Measurements from ENCODE around the gene CD86.
"Not testable (repeated sequence)": the region's sequence is repeated elsewhere in the genome, so short reads cannot be mapped to it uniquely, and the experiment has no call there.

CD86 gene

DNA sequence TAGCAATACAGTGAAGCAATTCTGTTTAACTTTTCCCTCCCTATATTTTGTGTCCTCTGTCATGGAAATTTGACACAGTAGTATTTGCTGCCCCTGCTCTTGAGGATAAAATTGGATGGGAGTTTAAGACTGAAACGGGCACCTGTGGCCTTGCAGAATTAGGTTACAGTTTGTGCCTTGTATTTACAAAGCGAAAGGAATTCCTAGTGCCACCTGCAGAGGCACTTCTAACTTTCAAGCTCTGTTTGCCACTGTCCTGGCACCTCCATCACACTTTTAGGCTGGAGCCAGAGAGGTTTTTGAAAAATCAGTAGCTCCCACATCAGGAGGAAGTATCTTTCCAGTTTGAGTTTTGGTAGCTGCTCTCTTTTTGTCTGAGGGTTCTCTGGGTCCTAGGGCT, 39.5 kb downstream of the CD86 start:
- no peak for DNase-seq

DNA sequence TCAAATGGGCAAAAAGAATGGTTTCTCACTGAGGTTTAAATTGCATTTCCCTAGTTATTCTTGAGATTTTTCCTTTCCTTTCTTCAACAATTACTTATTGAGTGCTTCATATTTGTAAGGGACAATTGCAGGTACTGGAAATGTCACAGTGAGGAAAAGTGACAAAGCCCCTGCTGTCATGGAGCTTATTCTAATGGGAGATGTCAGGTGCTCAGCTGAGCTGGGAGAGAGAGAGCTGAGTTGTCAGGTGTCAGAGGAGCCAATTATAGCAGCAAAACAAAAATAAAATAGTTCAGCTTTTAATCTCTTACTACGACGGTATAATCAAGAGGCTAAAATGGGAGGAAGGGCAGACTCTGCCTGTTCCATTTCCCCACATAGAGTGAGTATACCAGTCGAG, 42.0 kb downstream of the CD86 start:
- no peak for DNase-seq

DNA sequence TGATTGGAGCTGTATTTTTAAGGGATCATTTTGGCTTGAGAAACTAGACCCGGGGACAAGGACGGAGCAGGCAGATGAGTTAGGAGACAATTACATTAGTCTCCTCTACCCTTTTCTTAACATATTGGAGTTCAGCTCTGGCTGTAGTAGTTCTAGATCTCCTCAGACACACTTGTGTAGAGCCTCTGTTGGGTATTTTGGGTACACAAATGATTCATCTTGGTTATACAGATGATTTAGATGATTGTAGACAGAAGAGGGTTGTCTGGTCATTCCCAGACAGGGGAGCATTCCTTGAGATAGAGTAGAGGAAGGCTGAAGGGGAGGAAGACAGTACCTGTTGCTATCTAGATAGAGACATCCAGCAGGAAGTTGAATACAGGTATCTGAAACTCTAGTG, 43.4 kb downstream of the CD86 start:
- DNase-seq, result no peak

DNA sequence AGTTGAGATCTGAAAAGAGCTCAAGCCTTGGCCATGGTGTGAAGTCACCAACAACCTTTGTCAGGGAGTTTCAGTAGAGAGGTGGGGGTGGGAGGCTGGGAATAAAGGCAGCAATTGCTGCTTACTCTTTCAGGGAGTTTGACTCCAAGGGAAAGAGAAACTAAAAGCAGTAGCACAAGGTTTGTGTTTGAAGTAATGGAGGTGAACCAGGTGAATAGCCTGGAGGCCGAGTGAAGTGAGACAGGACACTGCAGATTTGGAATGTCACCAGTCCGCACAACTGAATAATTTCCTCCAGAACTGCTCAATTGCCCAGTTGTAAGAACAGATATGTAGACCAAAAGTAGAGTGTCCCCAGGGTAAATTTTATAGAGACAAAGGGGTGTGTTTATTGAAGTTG, 44.1 kb downstream of the CD86 start:
- no peak for DNase-seq

DNA sequence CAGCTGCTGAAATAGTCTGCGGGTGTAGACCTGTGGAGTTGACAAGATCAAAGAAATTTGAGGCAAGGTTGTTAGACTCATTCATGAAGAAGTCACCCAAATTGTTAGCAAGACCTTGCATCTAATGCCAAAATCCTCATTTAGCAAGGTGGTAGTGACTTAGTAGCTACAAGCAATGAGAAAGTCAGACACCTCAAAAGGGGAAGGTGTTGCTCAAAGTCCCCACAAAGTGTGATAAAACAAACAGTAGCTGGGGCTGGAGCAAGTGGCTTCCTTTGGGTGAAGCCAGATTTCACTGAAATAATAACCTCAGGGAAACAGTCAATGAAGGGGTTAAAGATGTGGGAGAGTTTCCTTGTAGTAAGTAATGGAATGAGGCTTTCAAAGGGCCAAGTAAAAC, 44.9 kb downstream of the CD86 start:
- no peak for DNase-seq

DNA sequence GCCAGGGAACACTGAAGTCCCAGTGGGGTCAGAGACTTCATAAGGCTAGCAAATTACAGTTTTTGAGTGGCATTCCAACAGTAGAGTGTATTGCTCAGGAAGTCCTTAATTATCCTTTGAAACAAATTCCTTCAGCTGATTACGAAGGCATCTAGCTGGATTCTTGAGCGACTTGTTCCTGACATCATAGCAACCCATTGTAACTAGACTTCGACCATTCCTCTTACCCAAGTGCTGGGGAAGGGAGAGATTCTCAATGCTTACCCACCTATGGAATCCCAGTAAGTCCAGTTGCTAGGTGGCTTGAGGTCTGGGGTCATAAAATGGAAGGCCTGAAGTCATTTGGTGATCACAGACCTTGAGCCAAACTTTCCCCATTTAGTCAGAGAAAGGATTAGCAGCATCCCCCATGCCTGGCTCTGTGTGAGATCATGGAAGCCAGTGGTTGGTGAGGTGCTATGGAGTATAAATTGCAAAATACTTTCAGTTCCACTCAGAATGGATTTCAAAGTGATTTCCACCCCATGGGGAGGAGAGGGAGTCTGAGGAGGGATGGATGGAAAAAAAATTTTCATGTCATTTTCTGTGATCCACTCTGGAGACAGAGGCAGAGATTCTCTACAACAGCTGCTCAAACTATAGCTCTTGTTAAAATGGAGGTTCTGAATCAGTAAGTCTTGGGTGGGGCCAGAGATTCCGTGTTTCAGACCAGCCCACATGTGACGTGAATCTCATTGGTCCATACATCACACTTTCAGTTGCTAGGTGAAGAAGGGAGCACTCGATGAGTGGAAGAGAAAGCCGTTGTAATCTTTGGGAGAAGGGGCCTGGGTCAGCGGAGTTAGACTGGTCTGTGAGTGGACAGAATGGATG, 45.7 kb downstream of the CD86 start:
- DNase-seq, result peak; percentile 29

DNA sequence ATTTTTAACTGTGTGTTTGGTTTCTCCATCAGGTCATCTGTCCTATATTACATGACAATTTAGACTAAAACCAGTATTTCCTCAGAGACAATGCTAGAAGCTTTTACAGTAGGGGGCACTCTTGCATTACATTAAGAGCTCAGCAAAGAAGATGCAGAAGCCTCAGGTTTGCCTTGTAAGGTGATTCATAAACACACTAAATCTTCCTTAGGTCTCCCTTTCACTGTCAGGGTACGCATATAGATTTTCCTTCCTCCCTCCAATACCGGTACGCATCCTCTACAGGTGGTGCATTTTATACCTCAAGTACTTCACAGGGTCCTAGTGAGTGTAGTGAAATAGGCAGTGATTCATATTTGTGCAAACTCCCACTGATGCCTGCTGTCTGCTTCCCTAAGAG, 46.5 kb downstream of the CD86 start:
- peak; percentile 84 for DNase-seq

DNA sequence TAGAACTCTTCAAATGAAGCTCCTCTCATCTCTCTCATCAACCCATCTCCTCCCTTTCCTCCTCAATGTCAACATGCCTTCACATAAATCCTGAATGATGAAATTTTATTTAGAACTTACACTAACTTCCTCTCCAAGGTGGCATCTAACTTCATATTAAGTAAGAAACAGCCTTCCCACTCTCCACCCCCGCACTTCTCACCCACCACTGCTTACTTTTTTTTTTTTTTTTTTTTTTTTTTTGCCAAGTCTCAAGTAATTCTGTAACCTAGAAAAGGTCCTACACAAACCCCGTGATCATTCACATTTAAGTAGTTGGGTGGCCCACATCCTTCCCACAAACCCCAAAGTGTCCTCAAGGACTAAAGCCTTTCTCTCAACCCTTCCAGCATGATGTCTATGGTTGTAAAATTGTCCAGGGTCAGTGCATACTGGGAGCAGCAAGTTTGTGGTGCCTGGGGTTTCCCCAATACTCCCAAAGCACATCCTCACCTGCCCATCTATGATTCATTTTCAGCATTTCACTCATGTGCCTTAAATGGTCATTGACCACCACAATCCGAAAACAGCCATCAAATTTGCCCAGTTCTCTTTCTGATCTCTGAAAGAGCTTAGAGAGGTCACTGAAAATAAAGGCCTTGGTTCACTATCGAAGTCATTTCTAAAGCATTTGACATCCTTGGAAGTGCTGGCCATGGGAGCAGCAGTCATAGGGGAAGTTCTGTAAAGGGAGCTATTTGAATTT, 47.2 kb downstream of the CD86 start:
- DNase-seq, result no peak

DNA sequence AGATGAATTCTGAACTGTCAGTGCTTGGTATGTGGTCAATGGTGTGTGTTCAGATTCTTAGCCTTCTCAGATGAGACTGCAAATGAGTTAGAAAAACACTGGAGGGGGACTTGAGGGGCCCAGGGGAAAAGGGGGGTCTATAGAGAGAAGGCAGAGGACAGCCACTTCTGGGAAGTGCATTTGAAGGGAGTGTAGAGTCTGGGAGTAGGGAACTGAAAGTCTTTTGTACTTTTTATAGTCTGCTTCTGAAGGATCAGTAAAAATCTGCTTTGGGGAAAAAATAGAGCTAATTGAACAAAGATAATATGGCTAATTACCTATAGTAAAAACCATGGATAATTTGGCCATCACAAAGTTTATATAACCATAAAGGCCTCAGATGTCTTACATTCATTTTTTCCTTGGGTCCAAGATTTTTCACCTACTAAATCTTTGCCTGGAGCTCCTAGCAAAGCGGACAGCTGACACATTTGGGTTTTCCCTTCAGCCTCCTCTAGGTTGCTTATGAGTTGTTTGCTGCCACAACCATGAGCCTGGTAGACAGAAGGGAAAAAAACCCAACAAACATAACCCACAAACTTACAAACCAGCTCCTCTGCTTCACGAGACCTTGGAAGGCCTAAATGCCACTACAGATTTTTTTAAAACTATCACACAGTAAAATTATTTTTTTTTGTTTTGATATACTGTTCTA, 48.8 kb downstream of the CD86 start:
- DNase-seq, result no peak

DNA sequence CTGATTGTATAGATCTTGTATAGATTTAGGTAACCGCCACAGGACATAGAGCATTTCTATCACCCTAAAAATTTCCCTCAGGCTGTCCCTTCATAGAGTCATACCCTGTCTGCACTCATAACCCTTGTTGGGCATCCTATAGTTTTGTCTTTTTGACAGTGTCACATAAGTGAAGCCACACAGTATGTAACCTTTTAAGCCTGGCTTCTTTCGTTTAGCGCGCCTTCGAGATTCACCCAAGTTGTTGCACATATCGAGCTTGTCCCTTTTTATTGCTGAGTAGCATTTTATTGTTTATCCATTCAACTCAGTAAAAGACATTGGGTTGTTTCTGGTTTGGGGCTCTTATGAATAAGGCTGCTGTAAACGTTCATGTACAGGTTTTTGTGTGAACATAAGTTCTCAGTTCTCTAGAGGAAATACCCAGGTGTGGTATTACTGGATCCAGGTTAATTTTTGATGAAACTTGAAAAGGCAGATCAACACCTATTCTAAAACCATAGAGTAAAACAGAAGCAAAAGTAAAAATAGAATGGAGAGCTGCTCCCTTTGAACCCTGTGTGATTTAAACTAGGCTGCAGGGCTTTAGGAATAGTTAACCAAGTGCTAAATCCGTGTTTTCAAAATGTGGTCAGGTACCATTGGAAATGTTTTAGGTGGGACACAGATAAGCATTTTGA, 49.5 kb downstream of the CD86 start:
- no peak for DNase-seq

DNA sequence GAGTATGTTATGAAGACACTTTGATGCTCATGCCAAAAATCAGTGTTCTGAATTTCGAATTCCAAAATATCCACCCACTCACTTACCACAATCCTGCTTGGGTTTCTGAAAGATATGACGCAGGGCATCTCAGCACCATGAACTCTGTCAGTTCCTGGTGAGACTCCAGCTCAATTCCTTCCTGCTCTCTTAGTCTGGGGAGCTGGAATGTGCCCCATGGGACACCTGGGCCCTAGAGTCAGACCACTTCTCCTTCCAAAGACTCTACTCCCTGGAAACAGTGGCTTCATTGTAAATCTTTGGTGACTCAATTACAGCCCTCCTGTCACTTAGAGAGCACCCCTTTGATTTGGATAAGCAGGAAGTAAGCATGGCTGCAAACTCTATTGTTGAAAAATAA, 50.5 kb downstream of the CD86 start:
- DNase-seq, result no peak

DNA sequence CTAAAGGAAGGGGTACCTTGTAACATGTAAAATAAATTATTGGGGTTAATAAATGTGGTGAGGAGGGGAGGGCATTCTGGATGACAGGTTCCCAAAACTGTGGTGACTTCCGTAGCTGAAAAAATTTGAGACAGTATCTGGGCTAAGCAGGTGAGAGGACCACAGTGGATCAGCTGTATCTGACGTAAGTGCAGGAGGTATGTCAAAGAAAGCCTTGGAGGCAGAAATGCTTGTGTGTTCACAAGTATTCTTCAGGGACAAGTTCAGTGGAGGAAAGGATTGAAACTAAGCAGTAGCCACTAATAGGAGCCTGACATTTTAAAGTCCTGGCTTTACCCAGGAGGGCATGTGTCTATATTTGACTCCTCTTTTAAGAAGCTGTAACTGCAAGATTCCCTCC, 52.0 kb downstream of the CD86 start:
- no peak for DNase-seq

DNA sequence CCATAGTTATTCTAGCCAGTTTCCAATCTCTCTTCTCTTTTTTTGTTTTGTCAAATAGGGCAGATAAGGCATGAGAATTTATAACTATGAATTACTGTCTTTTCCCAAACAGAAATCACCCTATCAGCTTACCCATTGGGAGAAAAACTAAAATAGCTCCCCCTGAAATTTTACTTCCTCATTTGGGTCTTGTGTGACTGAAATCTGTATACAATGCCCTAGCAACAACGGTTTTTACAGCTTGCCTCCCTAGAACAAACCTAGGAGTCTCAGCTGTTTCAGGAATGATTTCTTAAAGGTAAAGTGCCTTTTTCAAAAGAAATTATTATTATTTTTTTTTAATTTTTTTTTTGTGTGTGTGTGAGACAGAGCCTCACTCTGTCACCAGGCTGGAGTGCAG, 56.8 kb downstream of the CD86 start:
- no peak for DNase-seq

DNA sequence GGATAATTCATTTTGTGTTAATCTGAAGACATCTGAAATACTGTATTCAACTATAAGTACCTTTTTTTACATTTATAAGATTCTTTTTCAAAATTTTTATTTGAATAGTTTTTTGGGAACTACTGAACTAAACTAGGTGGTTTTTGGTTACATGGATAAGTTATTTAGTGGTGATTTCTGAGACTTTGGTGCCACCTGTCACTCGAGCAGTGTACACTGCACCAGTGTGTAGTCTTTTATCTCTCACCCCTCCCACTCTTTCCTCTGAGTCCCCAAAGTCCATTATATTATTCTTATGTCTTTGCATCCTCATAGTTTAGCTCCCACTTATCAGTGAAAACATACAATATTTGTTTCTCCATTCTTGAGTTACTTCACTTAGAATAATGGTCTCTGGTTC, 57.6 kb downstream of the CD86 start:
- no peak for DNase-seq

DNA sequence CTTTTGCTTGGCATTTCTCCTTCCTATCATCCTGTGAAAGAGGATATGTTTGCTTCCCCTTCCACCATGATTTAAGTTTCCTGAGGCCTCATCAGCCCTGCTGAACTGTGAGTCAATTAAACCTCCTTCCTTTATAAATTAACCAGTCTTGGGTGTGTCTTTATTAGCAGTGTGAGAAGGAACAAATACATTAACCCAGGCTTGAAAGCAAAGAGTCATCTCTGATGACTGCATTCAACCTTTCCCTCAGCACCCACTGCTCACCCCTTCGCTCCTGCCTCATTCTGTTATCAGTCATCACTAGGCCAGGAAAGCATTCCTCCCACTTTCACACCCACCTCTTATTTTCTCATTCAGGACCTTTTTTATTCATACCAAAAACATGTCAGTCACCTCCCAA, 68.7 kb downstream of the CD86 start:
- no peak for DNase-seq

DNA sequence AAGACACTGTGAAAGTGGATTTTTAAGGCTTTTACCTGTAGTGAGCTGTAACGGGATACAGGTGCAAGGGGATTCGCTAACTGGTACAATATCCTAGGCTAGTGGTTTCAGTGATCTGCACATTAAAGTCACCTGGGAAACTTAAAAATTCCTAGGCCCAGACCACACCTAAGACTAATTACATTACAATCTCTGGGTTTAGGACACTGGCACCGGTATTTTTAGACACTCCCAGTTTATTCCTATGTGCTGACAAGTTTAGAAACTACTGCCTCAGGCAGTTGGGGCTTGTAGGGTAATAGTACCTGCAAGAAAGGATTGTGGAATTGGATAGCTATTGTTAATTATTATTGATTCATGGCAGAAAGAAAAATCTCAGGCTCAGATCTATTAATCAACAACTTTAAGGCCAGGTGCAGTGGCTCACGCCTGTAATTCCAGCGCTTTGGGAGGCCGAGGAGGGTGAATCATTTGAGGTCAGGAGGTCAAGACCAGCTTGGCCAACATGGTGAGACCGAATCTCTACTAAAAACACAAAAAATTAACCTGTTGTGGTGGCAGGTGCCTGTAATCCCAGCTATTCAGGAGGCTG, 77.9 kb downstream of the CD86 start:
- no peak for DNase-seq

DNA sequence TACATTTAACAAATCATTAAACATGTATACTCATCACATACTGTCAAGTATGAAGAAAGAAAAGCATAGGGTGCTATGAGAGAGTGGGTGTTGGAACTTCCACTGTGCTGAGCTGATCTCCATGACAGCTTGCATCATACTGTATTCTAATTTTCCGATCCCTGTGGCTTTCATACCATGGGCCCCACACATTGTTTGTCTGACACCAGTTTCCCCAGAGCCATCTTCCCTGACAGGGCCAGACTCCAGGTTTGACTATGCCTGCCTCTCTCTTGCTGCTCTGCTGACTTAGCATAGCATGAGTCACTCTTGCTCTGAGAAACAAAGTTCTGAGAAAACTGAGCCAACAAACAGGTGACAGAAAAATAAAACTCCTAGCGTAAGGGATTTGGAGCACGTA, 91.3 kb downstream of the CD86 start:
- DNase-seq, result no peak

DNA sequence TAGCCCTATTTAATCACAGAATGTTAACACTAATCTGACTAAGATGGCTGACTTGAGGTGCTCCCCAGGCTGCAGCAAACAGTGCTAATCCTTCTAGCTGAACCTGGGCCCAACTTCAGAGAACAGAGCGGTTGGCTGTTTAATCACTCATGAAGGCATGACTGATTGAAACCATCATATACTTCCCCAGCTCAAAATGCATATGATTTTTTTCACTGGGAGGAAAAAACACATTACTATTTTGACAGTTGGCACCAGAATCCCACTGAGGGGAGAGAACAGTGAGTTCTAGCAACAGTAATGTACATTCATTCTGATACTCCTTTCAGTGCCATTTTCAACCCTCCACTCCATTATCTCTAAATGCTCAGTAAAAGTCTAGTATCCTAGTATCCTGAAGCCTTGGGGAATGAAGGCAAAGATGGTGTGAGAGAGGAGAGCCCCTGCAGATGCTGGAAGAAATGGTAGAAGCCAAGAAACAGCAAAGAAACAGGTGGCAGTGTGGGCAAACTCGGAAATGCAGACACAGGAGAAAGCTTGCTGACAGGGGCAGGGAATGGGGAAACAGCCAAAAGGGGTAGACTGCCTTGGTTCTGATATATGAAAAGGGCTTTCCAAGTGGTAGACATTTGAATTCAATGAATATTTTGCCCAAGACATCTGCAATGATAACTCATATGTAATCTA, 93.9 kb downstream of the CD86 start:
- peak; percentile 28 for DNase-seq

DNA sequence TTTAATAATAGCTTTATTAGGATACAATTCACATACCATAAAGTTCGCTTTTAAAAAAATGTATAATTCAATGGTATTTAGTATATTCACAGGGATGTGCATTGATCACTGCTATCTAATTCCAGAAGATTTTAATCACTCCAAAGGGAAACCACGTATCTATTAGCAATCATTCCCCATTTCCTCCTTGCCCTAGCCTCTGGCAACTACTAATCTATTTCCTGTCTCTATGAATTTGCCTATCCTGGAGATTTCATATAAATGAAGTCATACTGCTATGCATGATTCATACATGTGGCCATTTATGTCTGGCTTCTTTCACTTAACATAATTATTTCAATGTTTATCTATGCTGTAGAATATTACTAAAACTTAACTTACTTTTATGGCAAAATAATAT, 96.3 kb downstream of the CD86 start:
- DNase-seq, result no peak

DNA sequence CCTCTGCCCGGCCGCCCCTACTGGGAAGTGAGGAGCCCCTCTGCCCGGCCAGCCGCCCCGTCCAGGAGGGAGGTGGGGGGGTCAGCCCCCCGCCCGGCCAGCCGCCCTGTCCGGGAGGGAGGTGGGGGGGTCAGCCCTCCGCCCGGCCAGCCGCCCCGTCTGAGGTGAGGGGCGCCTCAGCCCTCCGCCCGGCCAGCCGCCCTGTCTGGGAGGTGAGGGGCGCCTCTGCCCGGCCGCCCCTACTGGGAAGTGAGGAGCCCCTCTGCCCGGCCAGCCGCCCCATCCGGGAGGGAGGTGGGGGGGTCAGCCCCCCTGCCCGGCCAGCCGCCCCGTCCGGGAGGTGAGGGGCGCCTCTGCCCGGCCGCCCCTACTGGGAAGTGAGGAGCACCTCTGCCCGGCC, 109.8 kb downstream of the CD86 start:
- not testable (repeated sequence) for DNase-seq

DNA sequence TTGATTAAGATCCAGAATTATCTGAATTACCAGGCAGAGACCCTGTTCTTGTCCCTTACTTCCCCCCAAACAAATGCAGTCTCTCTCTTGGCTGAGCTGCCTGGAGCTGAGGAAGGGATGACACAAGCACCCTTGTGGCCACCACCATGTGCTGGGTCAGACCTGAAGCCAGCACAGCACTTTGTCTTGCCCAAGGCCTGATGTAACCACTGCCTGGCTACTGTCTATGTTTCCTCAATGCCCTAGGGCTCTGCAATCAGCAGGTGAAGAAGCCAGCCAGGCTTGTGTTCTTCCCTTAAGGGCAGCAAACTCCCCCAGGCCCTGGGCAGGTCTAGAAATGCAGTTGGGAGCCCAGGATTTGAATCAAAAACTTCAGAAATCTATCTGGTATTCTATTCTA, 112.5 kb downstream of the CD86 start:
- no peak for DNase-seq

DNA sequence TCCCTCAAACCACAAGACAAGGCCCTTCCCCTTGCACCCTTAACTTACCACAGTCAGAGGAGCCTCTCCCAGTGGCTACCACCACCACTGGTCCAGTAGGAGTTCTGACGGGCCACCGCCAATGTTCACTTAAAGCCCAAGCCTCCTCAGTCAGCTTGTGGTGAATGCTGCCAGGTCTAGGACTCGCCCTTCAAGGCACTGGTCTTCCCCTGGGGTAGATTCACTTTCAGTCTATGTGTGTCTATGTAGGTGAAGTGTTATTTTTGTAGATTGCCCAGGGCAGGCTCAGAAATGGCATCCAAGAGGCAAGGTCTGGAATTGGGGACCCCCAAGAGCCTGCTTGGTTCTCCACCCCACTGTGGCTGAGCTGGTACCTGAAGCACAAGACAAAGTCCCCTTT, 112.9 kb downstream of the CD86 start:
- DNase-seq, result no peak
